Keratinocyte (primary cell): ENCODE measurements around the gene TGFB1I1.

Experiments used
- EZH2 ChIP-seq: IDR thresholded peaks from one replicate; pipeline ENCODE4 v1.6.1; 2012; ENCODE audit warnings: inconsistent platforms, mild to moderate bottlenecking, low read length, moderate library complexity
- TF ChIP-seq, protein P1 (sequence below), 3 experiments: IDR thresholded peaks in 1 of 3; conservative IDR thresholded peaks in 1 of 3; optimal IDR thresholded peaks in 1 of 3; 2 replicates in 2 of 3; 3 replicates in 1 of 3; pipeline versions ENCODE3 to v1.5.1; 2011; ENCODE audit warnings: low read length in 3 of 3, mild to moderate bottlenecking in 3 of 3, moderate library complexity in 2 of 3, control low read depth in 1 of 3, inconsistent platforms in 1 of 3; ENCODE audit not compliant: insufficient read depth in 2 of 3; ENCODE audit errors: extremely low read depth in 1 of 3

DNA sequence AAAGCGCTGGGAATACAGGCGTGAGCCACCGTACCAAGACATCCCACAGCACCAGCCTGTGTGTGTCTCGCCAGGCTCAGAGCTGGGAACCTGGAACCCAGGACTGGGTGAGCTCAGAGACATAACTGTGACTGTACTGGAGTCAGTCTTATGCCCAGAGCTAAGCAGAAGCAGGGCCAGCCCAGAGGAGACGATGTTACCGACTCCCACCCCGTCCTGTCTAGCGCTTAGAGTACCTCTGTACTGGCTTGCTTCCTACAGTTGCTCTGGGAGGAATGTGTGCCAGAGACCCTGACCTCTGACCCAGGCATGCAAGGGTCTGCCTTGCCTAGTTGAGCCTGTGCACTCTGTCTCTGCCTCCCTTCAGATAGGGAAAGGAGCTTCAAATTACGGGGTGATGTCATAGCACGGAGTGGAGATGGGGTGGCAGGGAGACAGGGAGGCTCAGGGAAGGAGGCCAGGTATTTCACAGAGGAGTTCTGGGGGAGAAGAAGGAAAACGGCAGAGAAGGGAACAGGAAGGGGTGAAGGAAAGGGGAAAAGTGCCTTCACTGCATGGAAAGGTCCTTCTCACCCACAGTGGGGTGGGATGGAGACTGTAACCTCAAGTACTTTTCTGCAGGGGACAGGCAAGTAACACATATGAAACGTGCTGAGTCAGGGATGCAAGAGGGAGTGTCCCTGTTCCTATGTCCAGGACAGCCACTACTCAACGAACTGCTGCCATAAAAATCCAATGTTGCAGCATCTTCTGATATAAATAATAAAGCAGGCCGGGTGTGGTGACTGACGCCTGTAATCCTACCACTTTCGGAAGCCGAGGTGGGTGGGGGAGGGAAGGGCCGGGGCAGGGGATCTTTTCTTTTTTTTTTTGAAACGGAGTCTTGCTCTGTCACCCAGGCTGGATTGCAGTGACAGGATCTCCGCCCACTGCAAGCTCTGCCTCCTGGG lies 18.4 kb upstream of the TGFB1I1 start:
- TF ChIP-seq, protein P1, sequence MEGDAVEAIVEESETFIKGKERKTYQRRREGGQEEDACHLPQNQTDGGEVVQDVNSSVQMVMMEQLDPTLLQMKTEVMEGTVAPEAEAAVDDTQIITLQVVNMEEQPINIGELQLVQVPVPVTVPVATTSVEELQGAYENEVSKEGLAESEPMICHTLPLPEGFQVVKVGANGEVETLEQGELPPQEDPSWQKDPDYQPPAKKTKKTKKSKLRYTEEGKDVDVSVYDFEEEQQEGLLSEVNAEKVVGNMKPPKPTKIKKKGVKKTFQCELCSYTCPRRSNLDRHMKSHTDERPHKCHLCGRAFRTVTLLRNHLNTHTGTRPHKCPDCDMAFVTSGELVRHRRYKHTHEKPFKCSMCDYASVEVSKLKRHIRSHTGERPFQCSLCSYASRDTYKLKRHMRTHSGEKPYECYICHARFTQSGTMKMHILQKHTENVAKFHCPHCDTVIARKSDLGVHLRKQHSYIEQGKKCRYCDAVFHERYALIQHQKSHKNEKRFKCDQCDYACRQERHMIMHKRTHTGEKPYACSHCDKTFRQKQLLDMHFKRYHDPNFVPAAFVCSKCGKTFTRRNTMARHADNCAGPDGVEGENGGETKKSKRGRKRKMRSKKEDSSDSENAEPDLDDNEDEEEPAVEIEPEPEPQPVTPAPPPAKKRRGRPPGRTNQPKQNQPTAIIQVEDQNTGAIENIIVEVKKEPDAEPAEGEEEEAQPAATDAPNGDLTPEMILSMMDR (optimal IDR thresholded peaks at IDR 0.05 in 1 of 3, IDR thresholded peaks at IDR 0.05 in 1 of 3, conservative IDR thresholded peaks at IDR 0.05 in 1 of 3; ENCODE audit: extremely low read depth in 1 of 3, insufficient read depth in 2 of 3, low read length in 3 of 3) = peak in 2 of 3 experiments; percentile 6 to 14
- no peak for TF ChIP-seq EZH2
